AG04449 (cell line): ENCODE results near the gene MLYCD.
"Not testable (repeated sequence)": the region's sequence is repeated elsewhere in the genome, so short reads cannot be mapped to it uniquely, and the experiment has no call there.

Experiments used
- CTCF ChIA-PET: fragments of 350-600 bp; formaldehyde crosslinking; extraction: SDS; loops from one replicate; lab custom pipeline; 2021; ENCODE audit warnings: antibody characterized with exemption; lab: Yijun Ruan, JAX
- POLR2A ChIA-PET: fragments of 400-600, 350-600 bp; formaldehyde crosslinking; extraction: SDS; loops from one replicate; lab custom pipeline; 2020; ENCODE audit warnings: antibody characterized with exemption, inconsistent platforms; lab: Yijun Ruan, JAX
- DNase-seq: peaks from one replicate; pipeline ENCODE4 v3.0.0-alpha.2; 2010; ENCODE audit warnings: low read depth, low spot score
- H3K4me3 ChIP-seq: 2 replicates; pipeline ENCODE4 v1.5.1; 2011; ENCODE audit warnings: low read depth, mild to moderate bottlenecking, control low read depth, low read length
- CTCF ChIP-seq: IDR thresholded peaks from one replicate; pipeline ENCODE4 v1.5.1; 2011; ENCODE audit warnings: mild to moderate bottlenecking, moderate library complexity, low read length, control low read depth, inconsistent platforms; ENCODE audit not compliant: insufficient read depth; ENCODE audit errors: missing control alignments

Gene MLYCD

GRCh38 chr16:83939266-83939855 is 40.4 kb downstream of the MLYCD start:
- POLR2A ChIA-PET: no interaction called here
- no peak for TF ChIP-seq CTCF
- DNase-seq: no peak
- CTCF ChIA-PET: interaction anchor here (0.6 to 6.0 kb wide), 4 partner anchors 12 to 127 kb away, joined by 3 to 60 read pairs (median 4); no protein-coding TSS in a partner anchor
- H3K4me3 ChIP-seq: no peak overlapping the region

- TF ChIP-seq CTCF: no peak
- no peak for DNase-seq
- POLR2A ChIA-PET: no interaction called here
- CTCF ChIA-PET: interaction anchor here (1.4 to 6.0 kb wide), 2 partner anchors 13 to 126 kb away, joined by 3 to 60 read pairs; no protein-coding TSS in a partner anchor
- H3K4me3 ChIP-seq: no peak overlapping the region
These were observed 41.2 kb downstream of the MLYCD start for GRCh38 chr16:83940119-83940518.

- no peak for DNase-seq
- no peak for TF ChIP-seq CTCF
- H3K4me3 ChIP-seq: no peak overlapping the region
- CTCF ChIA-PET: interaction anchor here (1.4 to 1.8 kb wide), 2 partner anchors 13 to 125 kb away, joined by 3 to 7 read pairs; no protein-coding TSS in a partner anchor
- POLR2A ChIA-PET: no interaction called here
These were observed 41.9 kb downstream of the MLYCD start for GRCh38 chr16:83940630-83941378.

GRCh38 chr16:83941546-83941945 is 42.6 kb downstream of the MLYCD start:
- POLR2A ChIA-PET, H3K4me3 ChIP-seq, DNase-seq: not testable (repeated sequence)
- CTCF ChIA-PET: interaction anchor here (1.8 kb wide), 1 partner anchor 12 kb away, joined by 7 read pairs; no protein-coding TSS in a partner anchor

- CTCF ChIA-PET: interaction anchor here (1.8 kb wide), 1 partner anchor 12 kb away, joined by 7 read pairs; no protein-coding TSS in a partner anchor
- no peak overlapping the region for H3K4me3 ChIP-seq
- POLR2A ChIA-PET: no interaction called here
These were observed 43.2 kb downstream of the MLYCD start for GRCh38 chr16:83942074-83942473.

GRCh38 chr16:83942815-83943515 is 44.0 kb downstream of the MLYCD start:
- DNase-seq: no peak
- CTCF ChIA-PET: no interaction called here
- no peak overlapping the region for H3K4me3 ChIP-seq
- POLR2A ChIA-PET: no interaction called here
- no peak for TF ChIP-seq CTCF

More at GRCh38 chr16:83942074-83942473, 43.2 kb downstream of the MLYCD start:
- no peak for DNase-seq
- no peak for TF ChIP-seq CTCF
